K562 (cell line): Measurements from ENCODE around the gene AGAP3. TPM values are rescaled to one million over a fixed set of nuclear protein-coding genes. Genes with fewer than 3 reads are reported as not detected.

Experiments used
- COPS2 ChIP-seq: fragments of 450-650 bp; conservative IDR thresholded peaks from 2 replicates; pipeline ENCODE4 v1.6.1; 2016; ENCODE audit warnings: mild to moderate bottlenecking, moderate library complexity
- CREB3L1 ChIP-seq: fragments of 450-650 bp; IDR thresholded peaks from 2 replicates; pipeline ENCODE4 v1.6.1; 2014; ENCODE audit warnings: low read depth, mild to moderate bottlenecking, moderate library complexity, borderline replicate concordance
- CTCF ChIP-seq, 3 experiments: IDR thresholded peaks in 2 of 3; conservative IDR thresholded peaks in 1 of 3; 2 replicates each; pipeline ENCODE4 v1.5.1; 2011 to 2012; ENCODE audit warnings: low read length in 3 of 3, mild to moderate bottlenecking in 3 of 3, control low read depth in 2 of 3, improper control_type of control experiment in 1 of 3, inconsistent platforms in 1 of 3, low read depth in 1 of 3, mixed read lengths in 1 of 3, moderate library complexity in 1 of 3; ENCODE audit not compliant: insufficient read depth in 2 of 3
- HCFC1 ChIP-seq: IDR thresholded peaks from 2 replicates; pipeline ENCODE4 v1.6.1; 2012; ENCODE audit warnings: low read depth, low read length, improper control_type of control experiment
- JUN ChIP-seq, 2 experiments: sonication (generic) in 1 of 2; formaldehyde crosslinking in 1 of 2; IDR thresholded peaks; 2 replicates each; pipeline versions ENCODE4 v1.6.1 to v1.8.0; 2012 to 2022; ENCODE audit warnings: borderline replicate concordance in 2 of 2, mild to moderate bottlenecking in 2 of 2, improper control_type of control experiment in 1 of 2, low read depth in 1 of 2, low read length in 1 of 2, missing genetic modification reagents in 1 of 2
- MTA3 ChIP-seq: fragments of 450-650 bp; formaldehyde crosslinking; IDR thresholded peaks from 2 replicates; pipeline ENCODE4 v1.6.1; 2017; ENCODE audit warnings: mild to moderate bottlenecking, borderline replicate concordance
- SMC3 ChIP-seq: conservative IDR thresholded peaks from 2 replicates; pipeline ENCODE4 v1.6.1; 2011; ENCODE audit warnings: low read depth, low read length, improper control_type of control experiment; ENCODE audit not compliant: insufficient read depth
- ZKSCAN1 ChIP-seq: fragments of 150-350 bp; IDR thresholded peaks from 2 replicates; pipeline ENCODE4 v1.6.1; 2016; ENCODE audit warnings: low read depth, low read length
- ZMIZ1 ChIP-seq, 2 experiments: fragments of 150-350 bp in 1 of 2; IDR thresholded peaks; 2 replicates each; pipeline ENCODE4 v1.6.1; 2012 to 2016; ENCODE audit warnings: low read depth in 2 of 2, low read length in 2 of 2, mild to moderate bottlenecking in 1 of 2, moderate library complexity in 1 of 2
- ZNF24 ChIP-seq: fragments of 450-650 bp; IDR thresholded peaks from 2 replicates; pipeline ENCODE4 v1.6.1; 2016
- polyA plus RNA-seq, 8 experiments: library from polyadenylated mRNA; depleted of rRNA in 4 of 8; stranded (reverse) in 5 of 8; unstranded in 3 of 8; fragments of >200 nt; fragmentation: Nextera tagmentation in 2 of 8; fragmentation: Illumina TruSeq in 1 of 8; extraction: Ambion mirVana in 2 of 8; extraction: Trizol in 1 of 8; gene quantifications; 2 replicates each; pipeline versions ENCODE4 v1.2.1 to v1.2.3, GENCODE V29; 2011 to 2014; ENCODE audit warnings: inconsistent platforms in 1 of 8, missing spikeins in 1 of 8
- total RNA-seq, 7 experiments: library from RNA; depleted of rRNA in 6 of 7; stranded (reverse); fragments of >200 nt in 6 of 7; fragmentation: Illumina TruSeq in 2 of 7; extraction: Trizol in 2 of 7; gene quantifications; 2 replicates each; pipeline versions ENCODE4 v1.2.1 to v1.2.3, GENCODE V29; 2011 to 2021; ENCODE audit warnings: low replicate concordance in 1 of 7
- TF ChIP-seq, protein P1 (sequence below): fragments of 250-450 bp; sonication (Bioruptor Pico); IDR thresholded peaks from 2 replicates; pipeline ENCODE4 v1.4.0; 2020; ENCODE audit warnings: mild to moderate bottlenecking
- TF ChIP-seq, protein P2 (sequence below): fragments of 450-650 bp; formaldehyde crosslinking; IDR thresholded peaks from 2 replicates; pipeline ENCODE4 v1.4.0; 2020; ENCODE audit warnings: mild to moderate bottlenecking, moderate library complexity
- TF ChIP-seq, protein P3 (sequence below): fragments of 250-450 bp; sonication (Bioruptor Pico); IDR thresholded peaks from 2 replicates; pipeline ENCODE4 v1.8.0; 2022; ENCODE audit warnings: inconsistent platforms, mild to moderate bottlenecking, moderate library complexity, borderline replicate concordance

The AGAP3 gene
- total and polyA plus RNA-seq, 9 of the 15 experiments (the other 6 are each of a cell fraction or from before 2014, with no cell fraction given), result 3.4 to 208 (median 62.2) TPM

- TF ChIP-seq, protein P1, sequence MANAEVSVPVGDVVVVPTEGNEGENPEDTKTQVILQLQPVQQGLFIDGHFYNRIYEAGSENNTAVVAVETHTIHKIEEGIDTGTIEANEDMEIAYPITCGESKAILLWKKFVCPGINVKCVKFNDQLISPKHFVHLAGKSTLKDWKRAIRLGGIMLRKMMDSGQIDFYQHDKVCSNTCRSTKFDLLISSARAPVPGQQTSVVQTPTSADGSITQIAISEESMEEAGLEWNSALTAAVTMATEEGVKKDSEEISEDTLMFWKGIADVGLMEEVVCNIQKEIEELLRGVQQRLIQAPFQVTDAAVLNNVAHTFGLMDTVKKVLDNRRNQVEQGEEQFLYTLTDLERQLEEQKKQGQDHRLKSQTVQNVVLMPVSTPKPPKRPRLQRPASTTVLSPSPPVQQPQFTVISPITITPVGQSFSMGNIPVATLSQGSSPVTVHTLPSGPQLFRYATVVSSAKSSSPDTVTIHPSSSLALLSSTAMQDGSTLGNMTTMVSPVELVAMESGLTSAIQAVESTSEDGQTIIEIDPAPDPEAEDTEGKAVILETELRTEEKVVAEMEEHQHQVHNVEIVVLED, result 0 out of 2 replicates have a peak, but pooled peaks have one; percentile 17
- peak; percentile 69; the same call in 1 of the 2 replicates for TF ChIP-seq MTA3
- peak; percentile 100 for TF ChIP-seq CTCF (IDR thresholded peaks at IDR 0.05 in 2 of 3, conservative IDR thresholded peaks at IDR 0.05 in 1 of 3; ENCODE audit: insufficient read depth in 2 of 3, low read depth in 1 of 3, low read length in 3 of 3)
- TF ChIP-seq JUN (IDR thresholded peaks at IDR 0.05; ENCODE audit: borderline replicate concordance, low read depth, low read length), result peak; percentile 73; the same call in 1 of the 2 replicates
- TF ChIP-seq JUN (CRISPR knock-in tag; IDR thresholded peaks at IDR 0.05; ENCODE audit: borderline replicate concordance), result no peak
- TF ChIP-seq, protein P2, sequence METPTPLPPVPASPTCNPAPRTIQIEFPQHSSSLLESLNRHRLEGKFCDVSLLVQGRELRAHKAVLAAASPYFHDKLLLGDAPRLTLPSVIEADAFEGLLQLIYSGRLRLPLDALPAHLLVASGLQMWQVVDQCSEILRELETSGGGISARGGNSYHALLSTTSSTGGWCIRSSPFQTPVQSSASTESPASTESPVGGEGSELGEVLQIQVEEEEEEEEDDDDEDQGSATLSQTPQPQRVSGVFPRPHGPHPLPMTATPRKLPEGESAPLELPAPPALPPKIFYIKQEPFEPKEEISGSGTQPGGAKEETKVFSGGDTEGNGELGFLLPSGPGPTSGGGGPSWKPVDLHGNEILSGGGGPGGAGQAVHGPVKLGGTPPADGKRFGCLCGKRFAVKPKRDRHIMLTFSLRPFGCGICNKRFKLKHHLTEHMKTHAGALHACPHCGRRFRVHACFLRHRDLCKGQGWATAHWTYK (CRISPR knock-in tag), result no peak
- no peak for TF ChIP-seq CREB3L1
- peak; percentile 69; the same call in 1 of the 2 replicates for TF ChIP-seq ZKSCAN1
- TF ChIP-seq COPS2, result no peak
- TF ChIP-seq, protein P3, sequence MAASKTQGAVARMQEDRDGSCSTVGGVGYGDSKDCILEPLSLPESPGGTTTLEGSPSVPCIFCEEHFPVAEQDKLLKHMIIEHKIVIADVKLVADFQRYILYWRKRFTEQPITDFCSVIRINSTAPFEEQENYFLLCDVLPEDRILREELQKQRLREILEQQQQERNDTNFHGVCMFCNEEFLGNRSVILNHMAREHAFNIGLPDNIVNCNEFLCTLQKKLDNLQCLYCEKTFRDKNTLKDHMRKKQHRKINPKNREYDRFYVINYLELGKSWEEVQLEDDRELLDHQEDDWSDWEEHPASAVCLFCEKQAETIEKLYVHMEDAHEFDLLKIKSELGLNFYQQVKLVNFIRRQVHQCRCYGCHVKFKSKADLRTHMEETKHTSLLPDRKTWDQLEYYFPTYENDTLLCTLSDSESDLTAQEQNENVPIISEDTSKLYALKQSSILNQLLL, result no peak
- peak; percentile 53; the same call in 1 of the 2 replicates for TF ChIP-seq ZNF24
- peak; percentile 62 to 68; a peak in 2 of 4 replicates for TF ChIP-seq ZMIZ1 (IDR thresholded peaks at IDR 0.05; ENCODE audit: low read depth in 2 of 2, low read length in 2 of 2)
- TF ChIP-seq SMC3, result peak; percentile 100
- TF ChIP-seq HCFC1, result peak; percentile 64
Observed at GRCh38 chr7:151172273-151173141, 86.2 kb downstream of the AGAP3 start (continued).
